Astrocyte (in vitro differentiated cells and primary cell): Measurements from ENCODE around the gene GBA2. TPM values are rescaled to one million over a fixed set of nuclear protein-coding genes. Genes with fewer than 3 reads are reported as not detected.

Source experiments
- DNase-seq: peaks from one replicate; pipeline ENCODE4 v3.0.0-alpha.2; 2010; ENCODE audit warnings: low read depth
- FAIRE-seq: peaks from 2 replicates; lab custom pipeline; 2011; peaks lifted over from hg19 to GRCh38; lab: Jason Lieb, UNC
- H2AFZ ChIP-seq: 2 replicates; pipeline ENCODE4 v1.6.0; 2012; ENCODE audit warnings: low read depth, low read length, inconsistent platforms
- H3K27ac ChIP-seq: 2 replicates; pipeline ENCODE4 v1.5.1; 2011; ENCODE audit warnings: low read depth, low read length, inconsistent platforms
- H3K27me3 ChIP-seq: 2 replicates; pipeline ENCODE4 v1.6.0; 2011; ENCODE audit warnings: low read length, inconsistent platforms; ENCODE audit not compliant: insufficient read depth
- H3K36me3 ChIP-seq: 2 replicates; pipeline ENCODE4 v1.5.1; 2011; ENCODE audit warnings: low read length, inconsistent platforms; ENCODE audit not compliant: insufficient read depth
- H3K4me1 ChIP-seq: 2 replicates; pipeline ENCODE4 v1.5.1; 2011; ENCODE audit warnings: low read length, inconsistent platforms; ENCODE audit not compliant: insufficient read depth
- H3K4me2 ChIP-seq: 2 replicates; pipeline ENCODE4 v1.6.0; 2012; ENCODE audit warnings: low read length, inconsistent platforms
- H3K4me3 ChIP-seq: 2 replicates; pipeline ENCODE4 v1.5.1; 2011; ENCODE audit warnings: low read depth, mild to moderate bottlenecking, low read length, inconsistent platforms; ENCODE audit not compliant: insufficient read depth
- H3K79me2 ChIP-seq: 2 replicates; pipeline ENCODE4 v1.6.0; 2012; ENCODE audit warnings: mild to moderate bottlenecking, low read length, inconsistent platforms; ENCODE audit not compliant: insufficient read depth
- H3K9ac ChIP-seq: 2 replicates; pipeline ENCODE4 v1.6.0; 2012; ENCODE audit warnings: mild to moderate bottlenecking, low read length, inconsistent platforms
- H3K9me3 ChIP-seq: 2 replicates; pipeline ENCODE4 v1.5.1; 2012; ENCODE audit warnings: low read depth, mild to moderate bottlenecking, low read length, inconsistent platforms; ENCODE audit not compliant: insufficient read depth
- H4K20me1 ChIP-seq: 2 replicates; pipeline ENCODE4 v1.6.0; 2012; ENCODE audit warnings: low read length, inconsistent platforms; ENCODE audit not compliant: insufficient read depth
- H3K27ac Mint-ChIP-seq: one replicate; pipeline ENCODE4 v1.8.0; 2021; ENCODE audit warnings: mild to moderate bottlenecking, mixed read lengths; ENCODE audit not compliant: unreplicated experiment
- H3K27me3 Mint-ChIP-seq: one replicate; pipeline ENCODE4 v1.8.0; 2021; ENCODE audit warnings: low read depth, mixed read lengths; ENCODE audit not compliant: unreplicated experiment
- H3K36me3 Mint-ChIP-seq: one replicate; pipeline ENCODE4 v1.8.0; 2021; ENCODE audit warnings: low read depth, mixed read lengths; ENCODE audit not compliant: unreplicated experiment
- H3K4me1 Mint-ChIP-seq: one replicate; pipeline ENCODE4 v1.8.0; 2021; ENCODE audit warnings: low read depth, mixed read lengths; ENCODE audit not compliant: unreplicated experiment
- H3K4me3 Mint-ChIP-seq: one replicate; pipeline ENCODE4 v1.8.0; 2021; ENCODE audit warnings: mild to moderate bottlenecking, moderate library complexity, mixed read lengths; ENCODE audit not compliant: unreplicated experiment
- H3K9me3 Mint-ChIP-seq: one replicate; pipeline ENCODE4 v1.8.0; 2021; ENCODE audit warnings: mild to moderate bottlenecking, mixed read lengths; ENCODE audit not compliant: unreplicated experiment
- CTCF ChIP-seq: IDR thresholded peaks from 2 replicates; pipeline ENCODE4 v1.5.1; 2011; ENCODE audit warnings: low read depth, mild to moderate bottlenecking, inconsistent platforms, low read length, moderate library complexity; ENCODE audit not compliant: insufficient read depth
- EZH2 ChIP-seq: IDR thresholded peaks from 2 replicates; pipeline ENCODE4 v1.6.1; 2012; ENCODE audit warnings: mild to moderate bottlenecking, low read length, inconsistent platforms; ENCODE audit not compliant: insufficient read depth
- total RNA-seq: library from RNA; stranded (reverse); gene quantifications from 2 replicates; pipeline ENCODE4 v1.2.1, GENCODE V29; 2021

GBA2 gene
- total RNA-seq, 1 donor from 2014 or later, result 42.5 TPM

- H3K36me3 Mint-ChIP-seq, result peaks cover 40% of the 10 kb centered on the region
Measured at GRCh38 chr9:35713578-35713977, 35.5 kb downstream of the GBA2 start.

GRCh38 chr9:35712762-35713400 is 36.1 kb downstream of the GBA2 start:
- DNase-seq, result no peak

More at GRCh38 chr9:35713578-35713977, 35.5 kb downstream of the GBA2 start:
- no peaks in the 10 kb centered on the region for H3K4me1 ChIP-seq
- H4K20me1 ChIP-seq, result peaks cover 90% of the 10 kb centered on the region
- FAIRE-seq (no peak), DNase-seq (no peak)
- H3K4me1 Mint-ChIP-seq, result peaks cover 12% of the 10 kb centered on the region
- H3K4me2 ChIP-seq, result no peak overlapping the region
- no peaks in the 10 kb centered on the region for H3K27me3 Mint-ChIP-seq
- H3K4me3 Mint-ChIP-seq, result no peak overlapping the region
- no peak for TF ChIP-seq EZH2
- no peaks in the 10 kb centered on the region for H3K9me3 Mint-ChIP-seq
- no peaks in the 10 kb centered on the region for H3K9me3 ChIP-seq
- no peaks in the 10 kb centered on the region for H3K27me3 ChIP-seq
- no peak overlapping the region for H3K4me3 ChIP-seq
- no peak overlapping the region for H3K27ac Mint-ChIP-seq
- H2AFZ ChIP-seq, result no peak overlapping the region
- peaks cover 85% of the 10 kb centered on the region for H3K36me3 ChIP-seq
- H3K79me2 ChIP-seq, result peaks cover 60% of the 10 kb centered on the region
- no peak overlapping the region for H3K9ac ChIP-seq
- no peak overlapping the region for H3K27ac ChIP-seq

More at GRCh38 chr9:35712762-35713400, 36.1 kb downstream of the GBA2 start:
- H3K9me3 Mint-ChIP-seq, result no peaks in the 10 kb centered on the region
- Histone ChIP-seq H4K20me1 (peaks cover 90% of the 10 kb centered on the region), H3K4me3 (no peak overlapping the region), H3K79me2 (peaks cover 59% of the 10 kb centered on the region), H3K9ac (no peak overlapping the region), H3K27ac (no peak overlapping the region), H2AFZ (no peak overlapping the region), H3K36me3 (peaks cover 85% of the 10 kb centered on the region), H3K9me3 (no peaks in the 10 kb centered on the region), H3K4me1 (no peaks in the 10 kb centered on the region), H3K4me2 (no peak overlapping the region), H3K27me3 (no peaks in the 10 kb centered on the region)
- peaks cover 39% of the 10 kb centered on the region for H3K36me3 Mint-ChIP-seq
- H3K27me3 Mint-ChIP-seq, result no peaks in the 10 kb centered on the region
- peaks cover 12% of the 10 kb centered on the region for H3K4me1 Mint-ChIP-seq
- no peak overlapping the region for H3K27ac Mint-ChIP-seq
- no peak for FAIRE-seq
- no peak for TF ChIP-seq EZH2
- no peak for TF ChIP-seq CTCF
- no peak overlapping the region for H3K4me3 Mint-ChIP-seq
